ENCODE data around the gene SCO2.
"Not testable (repeated sequence)": the region's sequence is repeated elsewhere in the genome, so short reads cannot be mapped to it uniquely, and the experiment has no call there.

Gene SCO2

DNA sequence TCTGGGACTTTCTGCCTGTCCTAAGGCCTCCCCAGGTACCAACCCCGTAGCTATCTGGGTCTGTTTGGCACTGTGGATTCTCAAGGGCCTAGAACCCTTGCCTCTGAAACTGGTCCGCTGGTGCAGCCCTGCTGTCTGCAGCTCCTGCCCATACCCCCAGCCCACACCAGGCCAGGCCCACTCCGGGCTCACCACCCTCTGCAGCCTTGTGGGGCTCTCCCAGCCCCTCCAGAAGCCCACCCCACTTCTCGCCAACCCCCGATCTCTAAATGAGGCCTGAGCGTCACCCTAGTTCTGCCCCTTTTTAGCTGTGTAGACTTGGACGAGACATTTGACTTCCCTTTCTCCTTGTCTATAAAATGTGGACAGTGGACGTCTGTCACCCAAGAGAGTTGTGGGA lies 25.0 kb upstream of the SCO2 start:
- DNase-seq, result no peak

DNA sequence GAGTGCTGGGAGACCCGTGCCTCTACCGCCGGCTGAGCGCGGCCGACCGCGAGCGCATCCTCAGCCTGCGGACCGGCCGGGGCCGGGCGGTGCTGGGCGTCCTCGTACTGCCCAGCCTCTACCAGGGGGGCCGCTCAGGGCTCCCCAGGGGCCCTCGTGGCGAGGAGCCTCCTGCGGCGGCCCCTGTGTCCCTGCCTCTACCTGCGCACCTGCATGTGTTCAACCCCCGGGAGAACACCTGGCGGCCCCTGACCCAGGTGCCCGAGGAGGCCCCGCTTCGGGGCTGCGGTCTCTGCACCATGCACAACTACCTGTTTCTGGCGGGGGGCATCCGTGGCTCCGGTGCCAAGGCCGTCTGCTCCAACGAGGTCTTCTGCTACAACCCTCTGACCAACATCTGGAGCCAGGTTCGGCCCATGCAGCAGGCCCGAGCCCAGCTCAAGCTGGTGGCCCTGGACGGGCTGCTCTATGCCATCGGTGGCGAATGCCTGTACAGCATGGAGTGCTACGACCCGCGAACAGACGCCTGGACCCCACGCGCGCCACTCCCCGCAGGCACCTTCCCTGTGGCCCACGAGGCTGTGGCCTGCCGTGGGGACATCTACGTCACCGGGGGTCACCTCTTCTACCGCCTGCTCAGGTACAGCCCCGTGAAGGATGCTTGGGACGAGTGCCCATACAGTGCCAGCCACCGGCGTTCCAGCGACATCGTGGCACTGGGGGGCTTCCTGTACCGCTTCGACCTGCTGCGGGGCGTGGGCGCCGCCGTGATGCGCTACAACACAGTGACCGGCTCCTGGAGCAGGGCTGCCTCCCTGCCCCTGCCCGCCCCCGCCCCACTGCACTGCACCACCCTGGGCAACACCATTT lies 23.8 kb upstream of the SCO2 start:
- DNase-seq, result no peak

DNA sequence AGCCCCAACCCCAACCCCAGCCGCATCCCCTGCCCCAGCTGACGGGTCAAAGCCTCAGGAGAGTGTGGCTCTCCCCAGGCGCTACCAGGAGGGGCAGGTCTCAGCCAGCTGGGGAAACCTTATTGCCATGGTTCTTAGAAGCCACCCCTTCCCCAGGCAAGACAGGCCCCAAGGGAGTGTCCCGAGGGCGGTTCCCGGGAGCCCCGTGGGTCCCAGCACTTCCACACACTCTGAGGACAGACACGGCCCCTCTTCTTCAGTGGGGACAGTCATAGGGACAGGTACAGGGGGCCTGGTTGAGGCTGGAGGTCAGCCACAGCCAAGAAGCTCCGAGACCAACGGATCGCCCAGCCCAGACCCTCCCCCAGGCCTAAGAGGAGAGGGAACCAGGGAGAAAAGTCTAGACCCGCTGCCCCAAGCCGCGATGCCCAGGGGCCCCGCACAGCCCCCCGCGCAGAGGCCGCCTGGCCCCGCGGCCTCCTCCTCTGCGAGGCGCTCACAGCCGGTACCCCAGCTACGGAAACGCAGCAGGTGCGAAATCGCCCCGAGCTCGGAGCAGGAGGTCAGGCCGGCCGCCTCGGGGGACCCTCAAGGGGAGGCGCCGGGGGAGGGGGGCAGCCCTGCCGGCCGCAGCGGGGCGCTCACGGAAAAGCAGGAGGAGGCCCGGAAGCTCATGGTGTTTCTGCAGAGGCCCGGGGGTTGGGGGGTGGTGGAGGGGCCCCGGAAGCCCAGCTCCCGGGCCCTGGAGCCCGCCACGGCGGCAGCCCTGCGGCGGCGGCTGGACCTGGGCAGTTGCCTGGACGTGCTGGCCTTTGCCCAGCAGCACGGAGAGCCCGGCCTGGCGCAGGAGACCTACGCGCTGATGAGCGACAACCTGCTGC lies 22.9 kb upstream of the SCO2 start:
- no peak for DNase-seq

DNA sequence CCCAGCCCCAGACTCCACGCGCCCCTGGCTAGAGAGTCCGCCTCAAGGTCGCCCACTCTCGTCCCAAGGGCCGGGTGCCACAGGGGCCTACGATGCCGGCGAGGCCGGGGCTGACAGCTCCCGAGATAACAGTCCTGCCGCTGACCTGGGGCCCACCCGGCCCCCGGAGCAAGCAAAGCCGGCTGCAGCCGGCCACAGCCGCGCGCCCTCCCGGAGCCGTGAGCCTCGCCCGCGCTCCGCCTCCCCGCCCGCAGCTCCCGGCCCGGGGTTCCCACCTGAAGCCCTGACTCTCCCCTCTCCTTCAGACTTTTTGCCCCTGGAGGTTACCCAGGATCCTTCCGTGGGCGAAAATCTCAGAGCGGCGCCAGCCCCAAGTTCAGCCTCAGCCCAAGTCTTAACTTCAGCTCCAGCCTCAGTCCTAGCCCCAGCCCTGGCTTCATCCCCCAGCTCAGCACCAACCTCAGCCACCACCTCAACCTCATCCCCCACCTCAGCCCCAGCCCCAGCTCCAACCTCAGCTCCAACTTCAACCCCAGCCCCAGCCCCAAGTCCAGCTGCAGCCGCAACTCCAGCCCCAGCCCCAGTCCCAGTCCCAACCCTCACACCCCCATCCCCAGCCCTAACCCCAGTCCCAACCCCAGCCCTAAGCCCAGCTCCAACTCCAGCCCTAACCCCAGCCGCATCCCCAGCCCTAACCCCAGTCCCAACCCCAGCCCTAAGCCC lies 22.0 kb upstream of the SCO2 start:
- no peak for DNase-seq

DNA sequence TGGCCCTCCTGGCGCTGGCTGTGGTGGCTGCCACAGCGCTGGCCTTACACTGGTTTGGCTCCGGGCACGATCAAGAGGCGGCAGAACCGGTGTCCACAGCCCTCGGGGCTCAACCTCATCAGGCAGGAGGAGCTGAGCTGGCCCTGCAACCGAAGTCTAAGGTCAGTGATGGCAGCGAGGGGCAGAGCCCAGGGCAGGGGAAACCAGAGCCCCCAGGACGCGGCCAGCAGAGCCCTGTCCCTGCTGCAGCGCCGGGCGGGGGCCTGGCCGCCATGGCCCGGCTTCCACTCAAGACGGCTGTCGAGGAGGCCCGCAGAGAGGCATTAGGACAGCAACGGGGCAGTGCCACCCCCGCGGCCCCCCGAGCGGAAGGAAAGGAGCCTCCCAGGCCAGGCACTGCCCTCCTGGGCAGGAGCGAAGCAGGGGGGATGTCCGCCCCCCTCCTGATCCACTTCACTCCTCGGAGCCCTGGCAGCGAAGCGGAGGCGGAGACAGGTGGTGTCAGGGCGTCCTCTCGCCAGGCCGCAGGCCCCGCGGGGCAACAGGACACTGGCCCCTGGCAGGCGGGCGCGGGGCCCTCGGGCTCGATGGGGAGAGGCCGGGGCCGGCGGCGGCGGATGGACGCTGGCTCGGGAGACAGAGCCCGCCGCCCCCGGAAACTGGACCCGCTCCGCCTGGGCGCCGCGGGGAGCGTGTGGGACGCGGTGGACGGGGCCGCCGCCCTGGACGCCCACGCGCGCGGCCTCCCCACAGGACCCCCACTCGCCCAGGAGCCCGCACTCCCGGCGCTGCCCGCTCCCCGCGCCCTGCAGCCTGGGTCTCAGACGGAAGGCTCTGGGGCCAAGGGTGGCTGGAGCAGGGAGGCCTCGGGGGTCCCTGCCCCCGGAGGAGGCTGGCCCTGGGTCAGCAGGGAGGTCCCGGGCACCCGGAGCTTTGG lies 21.2 kb upstream of the SCO2 start:
- no peak for DNase-seq

DNA sequence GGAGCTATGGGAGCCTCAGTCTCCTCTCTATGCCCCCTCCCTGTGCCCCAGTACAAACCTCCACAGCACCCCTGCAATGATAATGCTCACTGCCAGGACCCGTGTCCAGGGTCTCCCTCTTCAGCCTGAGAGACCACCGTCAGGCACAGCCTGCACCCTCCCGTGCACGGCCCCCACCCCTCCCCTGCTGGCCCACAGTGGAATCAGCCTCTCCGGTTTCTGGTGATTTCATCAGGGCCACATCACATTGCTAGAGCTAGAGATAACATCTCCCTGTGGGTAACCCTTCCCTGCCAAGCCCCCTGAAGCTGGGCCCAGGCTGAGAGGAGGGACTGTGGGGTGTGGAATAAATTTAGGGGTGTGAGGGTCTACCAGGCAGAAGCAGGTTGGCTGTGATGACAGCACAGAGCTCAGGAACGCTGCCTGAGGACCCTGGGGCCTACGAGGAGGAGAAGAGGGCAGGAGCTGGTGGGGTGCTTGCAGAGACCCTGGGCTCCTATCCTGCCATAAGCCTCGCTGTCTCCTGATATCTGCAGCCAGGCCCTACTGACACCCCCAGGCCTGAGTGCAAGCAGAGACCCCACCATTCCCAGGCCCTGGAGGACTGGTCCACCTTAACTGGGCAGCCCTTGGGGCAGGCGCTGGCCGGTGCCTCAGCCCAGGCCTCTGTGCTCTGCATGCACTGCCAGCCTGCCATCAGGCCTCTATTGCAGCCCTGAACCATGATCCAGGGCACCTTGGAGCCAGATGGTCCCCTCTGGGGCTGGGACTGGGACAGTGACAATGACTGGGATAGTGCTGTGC lies 20.3 kb upstream of the SCO2 start, which contains the start of gene KLHDC7B:
Gene KLHDC7B, plus strand, starts transcription at position 378 of the 804 bp plus-strand sequence. Its CDS starts 345 bp downstream, at position 723.
- no peak for DNase-seq

DNA sequence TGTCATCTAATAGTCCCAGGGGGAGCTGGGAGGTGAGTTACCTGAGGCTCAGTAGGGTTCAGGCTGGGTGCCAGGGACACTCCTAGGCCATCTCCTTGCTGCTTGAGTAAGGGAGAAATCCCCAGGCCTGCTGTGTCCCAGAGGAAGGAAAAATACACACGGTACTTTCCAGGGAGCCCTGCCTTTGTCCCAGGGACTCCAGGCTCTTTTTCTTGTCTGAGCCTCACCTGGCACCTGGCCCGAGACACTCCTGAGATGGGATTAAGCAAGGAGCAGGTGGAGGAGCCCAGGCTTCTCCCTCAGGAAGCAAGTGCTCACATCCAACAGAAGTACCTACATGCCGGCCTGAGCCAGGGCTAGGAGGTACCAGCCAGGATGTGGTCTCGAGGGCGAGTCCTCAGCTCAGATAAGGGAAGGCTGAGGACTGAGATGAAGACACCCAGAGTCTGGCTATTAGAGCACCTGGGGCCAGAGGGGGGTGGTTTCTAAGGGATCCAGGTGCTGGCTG lies 19.4 kb upstream of the SCO2 start:
- no peak for DNase-seq

DNA sequence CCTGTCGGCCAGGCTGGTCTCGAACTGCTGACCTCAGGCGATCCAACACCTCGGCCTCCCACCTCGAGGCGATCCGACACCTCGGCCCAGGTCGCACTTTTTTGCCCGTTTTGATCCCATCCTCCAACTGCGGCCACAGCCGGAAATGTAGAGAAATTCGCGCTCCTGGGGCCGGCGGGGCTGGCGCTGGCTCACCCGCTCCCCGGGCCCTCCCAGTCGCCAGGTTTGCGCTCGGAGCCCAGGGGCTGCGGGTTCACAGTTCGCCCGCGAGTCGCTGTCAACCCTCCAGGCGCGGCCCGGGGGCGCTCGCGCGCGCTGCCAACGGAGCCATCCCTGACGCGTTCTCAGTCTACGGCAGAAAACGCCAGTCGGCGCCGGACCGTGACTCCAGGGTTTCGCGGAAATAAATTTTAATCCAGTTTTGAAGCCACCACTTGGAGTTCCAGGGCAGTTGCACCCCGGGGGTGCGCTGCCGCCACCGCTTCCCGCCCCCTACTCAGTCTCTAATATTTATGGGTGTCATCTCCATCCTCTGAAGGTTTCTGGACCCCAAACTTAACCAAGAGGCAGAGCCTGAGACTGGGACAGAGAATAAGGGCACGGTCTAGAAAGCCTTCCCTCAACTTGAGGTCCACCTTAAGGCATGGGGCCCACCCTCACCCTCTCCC lies 18.8 kb upstream of the SCO2 start:
- no peak for DNase-seq

DNA sequence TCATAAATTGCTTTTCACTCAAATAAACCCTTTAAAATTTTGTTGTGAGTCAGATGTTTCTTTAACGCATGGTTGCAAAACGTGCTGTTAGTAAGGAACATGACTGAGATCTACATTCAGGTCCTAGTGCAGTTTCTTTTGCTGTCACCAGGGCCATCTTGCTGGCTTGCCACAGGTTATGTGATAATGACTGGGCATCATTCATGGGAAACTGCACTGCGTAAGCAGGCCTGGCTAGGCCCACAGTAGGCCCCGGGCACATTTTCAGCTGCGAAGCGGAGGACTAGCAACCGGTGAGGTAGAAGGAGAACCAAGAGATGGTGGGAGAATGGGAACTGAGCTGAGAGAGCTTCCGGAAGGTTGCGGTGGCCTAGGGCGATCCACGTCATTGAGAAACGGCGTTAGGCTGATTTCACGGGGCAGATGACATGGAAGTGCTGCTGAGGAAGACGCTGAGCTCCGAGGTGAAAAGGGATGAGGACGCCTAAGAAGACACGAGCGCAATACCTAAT lies 17.1 kb upstream of the SCO2 start:
- no peak for DNase-seq

DNA sequence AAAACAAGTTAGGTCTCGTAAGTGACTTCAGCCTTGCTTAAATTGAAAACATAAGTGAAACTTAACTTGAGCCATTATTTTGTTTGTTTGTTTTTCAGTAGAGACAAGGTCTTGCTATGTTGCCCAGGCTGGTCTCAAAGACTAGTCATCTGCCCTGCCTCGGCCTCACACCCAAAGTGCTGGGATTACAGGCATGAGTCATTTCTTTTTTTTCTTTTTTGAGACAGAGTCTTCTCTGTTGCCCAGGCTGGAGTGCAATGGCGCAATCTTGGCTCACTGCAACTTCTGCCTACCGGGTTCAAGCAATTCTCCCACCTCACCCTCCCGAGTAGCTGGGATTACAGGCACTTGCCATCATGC lies 16.2 kb upstream of the SCO2 start:
- DNase-seq, result not testable (repeated sequence)

DNA sequence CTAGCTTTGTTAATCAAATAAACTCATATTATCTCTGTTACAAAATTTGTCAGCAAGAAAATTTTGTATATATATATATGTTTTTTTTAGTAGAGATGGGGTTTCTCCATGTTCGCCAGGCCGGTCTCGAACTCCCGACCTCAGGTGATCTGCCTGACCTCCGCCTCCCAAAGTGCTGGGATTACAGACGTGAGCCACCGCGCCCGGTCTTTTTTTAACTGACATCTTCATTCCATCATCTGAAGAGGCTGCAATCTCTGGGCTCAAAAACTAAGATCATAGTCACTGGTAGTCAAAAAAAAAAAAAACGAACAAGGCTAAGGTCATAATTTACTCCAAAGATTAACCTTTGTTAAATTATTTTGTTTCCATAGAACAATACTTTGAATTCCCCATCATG lies 15.0 kb upstream of the SCO2 start:
- no peak for DNase-seq

DNA sequence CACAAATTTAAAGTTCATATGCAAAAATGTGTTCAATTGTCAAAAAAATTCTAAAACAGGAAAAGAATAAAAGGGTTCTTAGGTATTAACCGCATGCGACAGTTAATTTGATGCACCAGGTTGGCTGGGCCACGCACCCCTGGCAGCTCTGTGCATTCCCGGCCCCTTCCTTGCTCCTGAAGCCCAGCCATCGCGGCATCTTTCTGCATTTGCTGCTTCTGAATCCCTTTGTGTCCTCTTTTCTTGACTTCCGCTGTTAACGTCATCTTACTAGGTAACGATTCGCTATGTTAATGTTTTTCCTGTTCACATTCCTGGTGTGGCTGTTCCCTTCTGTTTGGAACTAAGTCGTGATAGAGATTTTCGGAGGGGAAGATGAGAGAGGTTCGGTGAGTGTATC lies 12.4 kb upstream of the SCO2 start:
- DNase-seq, result no peak

DNA sequence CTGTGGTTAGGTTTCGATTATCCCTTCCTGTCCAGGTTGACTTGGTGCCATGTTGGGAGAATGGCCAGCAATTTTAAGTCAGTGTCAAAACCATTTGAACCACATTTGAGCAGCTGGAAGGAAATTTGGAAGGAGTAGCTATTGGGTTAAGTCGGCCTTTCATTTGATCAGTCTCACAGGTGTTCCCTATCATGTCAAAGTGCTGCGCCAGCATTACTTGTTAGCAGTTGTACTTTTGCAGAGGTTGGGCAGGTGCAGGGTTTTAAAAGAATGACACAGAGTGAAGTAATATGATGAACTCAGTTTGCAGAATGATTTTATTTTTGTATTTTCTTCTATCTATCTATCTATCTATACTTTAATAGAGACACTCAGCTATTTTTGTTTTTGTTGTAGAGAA lies 10.8 kb upstream of the SCO2 start:
- no peak for DNase-seq

DNA sequence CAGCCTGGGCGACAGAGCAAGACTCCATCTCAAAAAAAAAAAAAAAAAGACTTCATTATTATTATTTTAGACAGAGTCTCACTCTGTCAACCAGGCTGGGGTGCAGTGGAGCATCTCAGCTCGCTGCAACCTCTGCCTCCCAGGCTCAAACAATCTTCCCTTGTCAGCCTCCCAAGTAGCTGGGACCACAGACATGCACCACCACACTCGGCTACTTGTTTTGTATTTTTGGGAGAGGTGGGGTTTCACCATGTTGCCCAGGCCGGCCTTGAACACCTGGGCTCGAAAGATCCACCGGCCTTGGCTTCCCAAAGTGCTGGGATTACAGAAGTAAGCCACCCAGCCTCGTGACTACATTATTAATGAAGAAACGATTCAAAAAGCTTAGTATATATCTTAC lies 9.7 kb upstream of the SCO2 start:
- DNase-seq, result no peak

DNA sequence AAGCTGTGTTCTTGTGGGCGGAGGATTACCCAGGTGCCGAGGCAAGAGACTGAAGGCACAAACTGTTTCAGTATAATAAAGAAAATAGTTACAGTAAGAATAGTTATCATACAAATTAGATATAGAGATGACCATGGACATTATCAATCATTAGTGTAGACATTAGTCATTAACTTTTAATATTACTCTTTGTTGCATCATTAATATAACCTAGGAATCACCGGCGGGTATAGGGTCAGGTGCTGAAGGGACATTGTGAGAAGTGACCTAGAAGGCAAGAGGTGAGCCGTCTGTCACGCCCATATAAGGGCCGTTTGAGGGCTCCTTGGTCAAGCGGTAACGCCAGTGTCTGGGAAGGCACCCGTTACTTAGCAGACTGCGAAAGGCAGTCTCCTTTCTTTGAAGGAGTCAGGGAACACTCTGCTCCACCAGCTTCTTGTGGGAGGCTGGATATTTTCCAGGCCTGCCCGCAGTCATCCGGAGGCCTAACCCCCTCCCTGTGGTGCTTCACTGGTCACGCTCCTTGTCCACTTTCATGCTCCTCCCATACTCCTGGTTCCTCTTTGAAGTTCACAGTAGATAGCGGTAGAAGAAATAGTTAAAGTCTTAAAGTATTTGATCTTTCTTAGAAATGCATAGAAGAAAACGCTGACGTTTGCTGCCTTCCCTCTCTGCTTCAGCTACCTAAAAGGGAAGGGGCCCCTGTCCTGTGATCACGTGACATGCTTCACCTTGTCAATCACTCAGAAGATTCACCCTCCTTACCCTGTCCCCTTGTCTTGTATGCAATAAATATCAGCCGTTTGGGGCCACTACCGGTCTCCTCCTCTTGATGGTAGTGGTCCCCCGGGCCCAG lies 8.7 kb upstream of the SCO2 start:
- DNase-seq, result not testable (repeated sequence)

DNA sequence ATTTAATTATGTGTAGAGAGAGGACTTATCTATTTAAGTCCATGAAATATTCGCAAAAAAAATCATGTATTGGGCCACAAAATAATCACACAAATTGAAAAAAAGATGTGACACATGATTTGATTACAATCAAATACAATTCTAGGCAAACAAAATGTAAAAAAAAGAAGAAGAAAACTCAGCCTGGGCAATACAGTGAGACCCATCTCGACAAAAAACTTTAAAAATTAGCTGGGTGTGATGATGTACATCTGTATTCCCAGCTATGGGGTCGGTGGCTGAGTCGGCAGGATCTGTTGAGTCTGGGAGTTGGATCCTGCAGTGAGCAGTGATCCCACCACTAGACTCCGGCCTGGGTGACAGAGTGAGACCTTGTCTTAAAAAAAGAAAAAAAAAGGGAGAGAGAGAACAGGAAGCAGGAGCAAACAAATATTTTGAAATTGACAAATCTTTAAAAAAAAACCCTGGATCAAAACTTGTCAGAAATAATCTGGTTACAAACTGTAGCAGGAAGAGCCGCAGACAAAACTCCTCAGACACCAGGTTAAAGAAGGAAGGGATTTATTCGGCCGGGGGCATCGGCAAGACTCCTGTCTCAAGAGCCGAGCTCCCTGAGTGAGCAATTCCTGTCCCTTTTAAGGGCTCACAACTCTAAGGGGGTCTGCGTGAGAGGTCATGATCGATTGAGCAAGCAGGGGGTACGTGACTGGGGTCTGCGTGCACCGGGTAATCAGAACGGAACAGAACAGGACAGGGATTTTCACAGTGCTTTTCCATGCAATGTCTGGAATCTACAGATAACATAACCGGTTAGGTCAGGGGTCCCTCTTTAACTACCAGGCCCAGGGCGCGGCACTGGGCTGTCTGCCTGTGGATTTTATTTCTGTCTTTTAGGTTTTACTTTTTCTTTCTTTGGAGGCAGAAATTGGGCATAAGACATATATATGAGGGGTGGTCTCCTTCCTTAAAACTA lies 7.7 kb upstream of the SCO2 start:
- no peak for DNase-seq

DNA sequence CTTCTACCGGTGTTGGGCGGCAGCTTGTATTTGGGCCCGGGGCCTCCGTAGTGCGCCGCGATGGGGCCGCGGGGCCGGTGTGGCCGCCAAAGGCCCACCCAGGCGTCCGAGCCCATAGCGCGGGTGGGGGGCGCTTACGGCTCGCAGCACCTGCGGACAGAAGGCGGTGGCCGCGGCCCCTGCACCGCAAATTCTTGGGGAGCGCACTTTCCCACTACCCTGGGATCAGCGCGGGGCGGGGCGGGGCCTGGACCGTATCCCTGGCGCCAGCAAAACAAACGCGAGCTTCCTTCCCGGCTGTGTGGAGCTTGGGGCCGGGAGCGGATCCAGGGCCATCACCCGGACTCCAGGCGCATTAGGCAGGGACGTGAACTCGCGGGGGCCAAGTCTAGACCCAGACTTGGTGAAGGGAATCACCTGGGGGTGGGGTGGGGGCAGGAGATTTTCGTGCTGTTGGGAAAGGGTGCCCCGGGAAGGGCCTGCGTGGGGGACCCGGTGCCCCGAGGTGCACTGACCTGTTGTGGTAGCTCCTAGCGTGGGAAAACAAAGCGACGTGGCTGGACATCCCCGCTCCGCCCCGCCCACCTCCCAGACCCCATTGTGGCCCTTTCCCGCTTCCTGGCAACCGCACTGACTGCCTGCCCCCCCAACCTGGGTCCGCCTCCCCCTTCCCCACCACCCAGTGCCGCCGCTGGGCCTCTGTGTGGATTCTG lies 6.7 kb upstream of the SCO2 start:
- peak in 1 of 2 experiments; percentile 40 for DNase-seq

Measured in SHP77 (cell line).